ENCODE data around the gene B4GALT6.

The B4GALT6 gene

DNA sequence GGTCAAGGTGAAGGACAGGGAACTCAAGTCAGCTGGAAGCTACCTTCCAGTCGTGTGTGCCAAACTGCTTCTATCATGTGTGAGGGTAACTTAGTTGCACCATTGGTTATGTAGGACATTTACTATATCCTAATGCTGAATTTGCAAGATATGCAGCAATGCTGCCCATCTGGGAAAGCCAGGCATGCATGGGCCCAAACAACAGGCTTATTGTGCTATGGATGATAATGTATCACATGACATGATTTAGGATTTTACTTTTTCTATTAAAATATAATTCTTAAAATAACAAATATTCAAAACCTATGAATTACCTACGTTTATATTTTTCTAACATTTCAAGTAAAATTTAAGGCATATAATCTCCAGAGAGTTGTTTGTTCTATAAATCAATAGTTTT lies 35.9 kb downstream of the B4GALT6 start:
- TF ChIP-seq, protein P1, sequence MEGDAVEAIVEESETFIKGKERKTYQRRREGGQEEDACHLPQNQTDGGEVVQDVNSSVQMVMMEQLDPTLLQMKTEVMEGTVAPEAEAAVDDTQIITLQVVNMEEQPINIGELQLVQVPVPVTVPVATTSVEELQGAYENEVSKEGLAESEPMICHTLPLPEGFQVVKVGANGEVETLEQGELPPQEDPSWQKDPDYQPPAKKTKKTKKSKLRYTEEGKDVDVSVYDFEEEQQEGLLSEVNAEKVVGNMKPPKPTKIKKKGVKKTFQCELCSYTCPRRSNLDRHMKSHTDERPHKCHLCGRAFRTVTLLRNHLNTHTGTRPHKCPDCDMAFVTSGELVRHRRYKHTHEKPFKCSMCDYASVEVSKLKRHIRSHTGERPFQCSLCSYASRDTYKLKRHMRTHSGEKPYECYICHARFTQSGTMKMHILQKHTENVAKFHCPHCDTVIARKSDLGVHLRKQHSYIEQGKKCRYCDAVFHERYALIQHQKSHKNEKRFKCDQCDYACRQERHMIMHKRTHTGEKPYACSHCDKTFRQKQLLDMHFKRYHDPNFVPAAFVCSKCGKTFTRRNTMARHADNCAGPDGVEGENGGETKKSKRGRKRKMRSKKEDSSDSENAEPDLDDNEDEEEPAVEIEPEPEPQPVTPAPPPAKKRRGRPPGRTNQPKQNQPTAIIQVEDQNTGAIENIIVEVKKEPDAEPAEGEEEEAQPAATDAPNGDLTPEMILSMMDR (IDR thresholded peaks at IDR 0.05): no peak
- H3K4me3 ChIP-seq (ENCODE audit: low read depth in 1 of 2, low read length in 1 of 2): no peak overlapping the region
- no peak overlapping the region for H3K27ac ChIP-seq
- H3K4me1 ChIP-seq (ENCODE audit: control insufficient read depth in 1 of 2, insufficient read depth in 1 of 2, low read depth in 1 of 2, low read length in 1 of 2): no peaks in the 10 kb centered on the region
- no peaks in the 10 kb centered on the region for H3K36me3 ChIP-seq
- H3K27me3 ChIP-seq: no peaks in the 10 kb centered on the region
- no peaks in the 10 kb centered on the region for H3K9me3 ChIP-seq

DNA sequence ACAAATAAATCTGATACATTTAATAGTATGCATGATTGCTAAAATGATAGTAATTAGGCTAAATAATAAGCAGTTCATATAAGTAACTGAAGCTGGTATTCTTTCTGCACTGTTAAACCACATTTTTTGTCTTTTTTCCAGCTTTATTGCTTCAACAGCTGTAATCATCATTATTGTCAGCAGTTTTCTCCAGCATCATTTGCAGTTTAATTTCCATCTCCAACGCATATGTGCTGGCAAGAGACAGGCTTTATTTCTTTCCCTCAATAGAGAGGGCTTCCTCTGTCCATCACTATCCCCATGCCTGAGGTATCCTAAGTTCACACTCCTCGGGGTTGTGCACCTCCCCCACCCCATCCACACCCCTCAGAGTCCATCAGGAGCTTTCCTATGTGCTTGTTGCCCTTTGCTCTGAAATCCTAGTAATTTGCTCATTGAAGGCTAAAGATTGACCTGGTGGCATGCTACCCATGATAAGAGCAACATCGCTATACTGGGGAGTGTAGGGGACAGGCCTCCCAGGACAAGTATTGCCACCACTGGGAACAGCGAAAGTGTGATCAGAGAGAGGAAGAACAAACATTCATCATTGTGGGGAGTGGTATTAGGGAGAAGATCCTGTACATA lies 37.1 kb downstream of the B4GALT6 start:
- H3K9me3 ChIP-seq: no peaks in the 10 kb centered on the region
- TF ChIP-seq, protein P1 (IDR thresholded peaks at IDR 0.05): no peak
- no peak overlapping the region for H3K27ac ChIP-seq
- H3K4me1 ChIP-seq (ENCODE audit: control insufficient read depth in 1 of 2, insufficient read depth in 1 of 2, low read depth in 1 of 2, low read length in 1 of 2): no peaks in the 10 kb centered on the region
- no peaks in the 10 kb centered on the region for H3K27me3 ChIP-seq
- H3K36me3 ChIP-seq: no peaks in the 10 kb centered on the region
- no peak overlapping the region for H3K4me3 ChIP-seq (ENCODE audit: low read depth in 1 of 2, low read length in 1 of 2)

DNA sequence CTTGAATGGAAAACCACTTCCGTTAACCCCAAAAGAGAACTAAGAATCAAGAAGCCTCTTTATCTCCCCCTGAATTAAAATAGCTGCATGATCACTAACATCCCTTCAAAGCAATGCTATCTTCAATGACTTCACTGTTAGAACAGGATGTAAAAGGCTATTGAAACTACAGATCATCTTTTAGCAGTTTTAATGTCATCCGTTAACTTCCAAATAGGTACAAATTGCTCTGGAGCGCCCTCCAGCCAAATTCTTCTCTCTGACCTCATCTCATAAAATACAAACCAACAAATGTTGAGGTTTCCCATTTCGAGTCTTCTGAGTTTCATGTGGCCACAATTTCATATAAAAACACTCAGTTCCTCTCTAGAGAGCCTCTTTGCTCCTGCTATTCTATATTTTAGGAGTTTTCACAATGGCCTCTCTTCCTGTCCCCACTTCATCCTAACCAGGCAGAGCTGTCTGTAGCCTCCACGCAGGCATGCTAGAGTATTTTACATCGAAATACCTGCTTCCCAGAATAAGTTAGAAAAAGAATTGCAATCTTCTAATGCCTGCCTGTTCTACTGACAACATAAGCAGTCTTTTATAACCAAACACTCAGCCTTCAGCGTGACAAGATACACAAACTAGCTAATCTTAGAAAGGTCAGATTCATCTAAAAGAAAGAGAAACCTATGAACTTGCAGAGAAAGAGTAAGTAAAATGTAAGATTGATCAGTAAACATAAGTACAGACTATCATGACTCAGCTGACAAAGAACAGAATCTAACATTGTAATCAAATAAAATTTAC lies 37.9 kb downstream of the B4GALT6 start:
- H3K27me3 ChIP-seq: no peaks in the 10 kb centered on the region
- no peak overlapping the region for H3K4me3 ChIP-seq (ENCODE audit: low read depth in 1 of 2, low read length in 1 of 2)
- H3K4me1 ChIP-seq (ENCODE audit: control insufficient read depth in 1 of 2, insufficient read depth in 1 of 2, low read depth in 1 of 2, low read length in 1 of 2): no peaks in the 10 kb centered on the region
- H3K9me3 ChIP-seq: no peaks in the 10 kb centered on the region
- TF ChIP-seq, protein P1 (IDR thresholded peaks at IDR 0.05): no peak
- H3K27ac ChIP-seq: no peak overlapping the region
- no peaks in the 10 kb centered on the region for H3K36me3 ChIP-seq

DNA sequence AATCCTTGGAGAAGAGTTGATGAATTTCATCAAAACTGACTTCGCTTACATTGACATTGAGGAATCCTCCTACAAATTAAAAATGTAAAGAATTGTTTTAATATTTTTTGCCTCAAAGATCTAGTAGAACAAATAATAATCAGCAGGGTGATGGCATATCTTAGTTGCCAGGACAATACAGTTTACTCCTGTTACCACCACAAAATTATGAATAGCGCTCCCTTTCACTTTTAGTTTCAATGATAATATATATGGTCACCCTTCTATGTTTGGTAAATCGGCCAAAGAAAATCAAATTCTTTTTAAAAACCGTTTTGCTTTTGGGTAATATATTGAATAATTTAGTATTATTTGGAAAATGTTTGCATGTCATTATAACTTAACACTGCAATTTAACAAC lies 39.0 kb downstream of the B4GALT6 start:
- TF ChIP-seq, protein P1 (IDR thresholded peaks at IDR 0.05): no peak
- no peaks in the 10 kb centered on the region for H3K27me3 ChIP-seq
- no peak overlapping the region for H3K4me3 ChIP-seq (ENCODE audit: low read depth in 1 of 2, low read length in 1 of 2)
- no peaks in the 10 kb centered on the region for H3K36me3 ChIP-seq
- no peaks in the 10 kb centered on the region for H3K9me3 ChIP-seq
- no peak overlapping the region for H3K27ac ChIP-seq
- H3K4me1 ChIP-seq (ENCODE audit: control insufficient read depth in 1 of 2, insufficient read depth in 1 of 2, low read depth in 1 of 2, low read length in 1 of 2): no peaks in the 10 kb centered on the region

DNA sequence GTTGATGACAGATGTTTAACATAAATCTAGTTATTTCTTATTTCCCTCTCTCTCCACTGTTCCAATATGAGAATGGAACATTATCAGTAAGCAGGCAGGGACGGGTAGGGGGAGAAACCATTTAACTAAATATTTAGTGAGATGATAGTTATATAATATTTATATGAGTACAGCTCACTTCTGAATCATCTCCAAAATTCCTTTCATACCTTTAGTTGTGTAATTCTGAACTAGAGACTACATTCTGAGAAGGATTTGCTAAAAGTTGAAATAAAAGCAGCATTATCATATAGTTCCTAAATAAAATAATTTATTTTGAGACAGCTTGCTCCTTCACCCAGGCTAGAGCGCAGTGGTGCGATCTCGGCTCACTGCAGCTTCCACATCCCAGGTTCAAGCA lies 41.4 kb downstream of the B4GALT6 start:
- Histone ChIP-seq H3K27me3 (no peaks in the 10 kb centered on the region), H3K4me1 (ENCODE audit: control insufficient read depth in 1 of 2, insufficient read depth in 1 of 2, low read depth in 1 of 2, low read length in 1 of 2) (no peaks in the 10 kb centered on the region), H3K9me3 (no peaks in the 10 kb centered on the region), H3K27ac (no peak overlapping the region), H3K36me3 (no peaks in the 10 kb centered on the region), H3K4me3 (ENCODE audit: low read depth in 1 of 2, low read length in 1 of 2) (no peak overlapping the region)
- TF ChIP-seq, protein P1 (IDR thresholded peaks at IDR 0.05): no peak

Data from neutrophil (primary cell).